GM18517 (cell line): ENCODE data around the gene TFPI2.

Source experiments
- ATAC-seq: cut with Tn5 transposase; IDR thresholded peaks from one replicate; pipeline ENCODE4 v1.9.1; 2021; ENCODE audit warnings: mild to moderate bottlenecking, moderate library complexity; ENCODE audit not compliant: unreplicated experiment

TFPI2 gene

DNA sequence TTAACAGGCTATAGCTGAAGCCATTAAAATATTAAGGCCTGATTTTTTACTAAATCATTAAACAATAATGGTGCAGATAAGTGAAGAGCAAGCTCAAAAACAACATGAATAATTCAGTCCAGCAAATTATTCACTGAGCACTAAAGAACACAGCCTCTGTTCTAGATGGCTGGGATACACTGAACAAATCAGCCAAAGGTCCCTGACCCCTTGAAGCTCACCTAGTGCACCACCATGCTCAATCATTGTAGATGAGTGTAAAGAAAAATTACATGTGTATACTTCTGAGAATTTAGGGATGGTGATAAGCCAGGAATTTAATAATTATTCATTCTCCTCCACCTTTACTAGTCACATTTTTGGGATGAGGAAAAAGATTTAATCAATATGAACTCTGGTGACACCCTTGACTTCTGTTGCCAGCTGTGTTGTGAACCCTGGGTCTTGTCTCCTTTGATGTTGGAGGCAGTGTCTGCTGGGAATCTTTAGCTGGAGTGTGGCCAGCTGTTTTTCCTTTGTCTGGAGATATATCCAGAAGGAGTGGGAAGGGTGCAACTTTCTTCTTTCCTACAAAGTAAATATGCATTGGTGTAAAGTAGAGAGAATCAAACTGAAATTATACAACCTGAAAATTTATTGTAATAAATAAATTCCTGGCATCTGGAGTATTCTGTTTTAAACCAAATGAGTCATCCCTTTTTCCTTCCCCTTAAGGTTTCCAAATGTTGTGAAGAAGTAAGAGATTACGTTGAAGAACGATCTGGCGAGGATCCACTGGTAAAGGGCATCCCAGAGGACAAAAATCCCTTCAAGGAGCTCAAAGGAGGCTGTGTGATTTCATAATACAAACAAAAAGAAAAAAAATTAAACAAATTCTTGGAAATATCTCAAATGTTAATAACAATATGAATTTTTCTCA lies 19.8 kb upstream of the TFPI2 start:
- no peak for ATAC-seq

DNA sequence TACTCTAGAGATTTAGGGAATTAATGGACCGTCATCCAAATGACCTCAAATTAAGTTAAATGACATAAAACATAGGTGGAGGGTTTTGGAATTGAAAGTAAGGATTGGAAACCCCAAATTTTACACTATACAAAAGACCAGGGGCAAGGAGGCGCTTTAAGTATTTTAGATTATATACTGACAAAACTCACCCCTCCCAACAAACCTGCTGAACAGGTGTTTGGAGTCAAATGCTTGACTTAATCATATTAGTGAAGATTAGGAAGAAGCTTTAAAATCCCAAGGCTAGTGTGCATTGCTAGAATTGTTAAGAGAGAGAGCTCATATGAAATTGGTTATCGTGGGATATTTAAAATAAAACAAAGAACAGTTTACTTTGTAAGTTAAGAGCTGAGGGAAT lies 15.7 kb upstream of the TFPI2 start, which contains the start of gene GNGT1:
GNGT1 (plus strand) TSS at position 301 of the 400 bp plus-strand sequence. CDS start 180 bp downstream, outside the sequence.
- ATAC-seq, result no peak

DNA sequence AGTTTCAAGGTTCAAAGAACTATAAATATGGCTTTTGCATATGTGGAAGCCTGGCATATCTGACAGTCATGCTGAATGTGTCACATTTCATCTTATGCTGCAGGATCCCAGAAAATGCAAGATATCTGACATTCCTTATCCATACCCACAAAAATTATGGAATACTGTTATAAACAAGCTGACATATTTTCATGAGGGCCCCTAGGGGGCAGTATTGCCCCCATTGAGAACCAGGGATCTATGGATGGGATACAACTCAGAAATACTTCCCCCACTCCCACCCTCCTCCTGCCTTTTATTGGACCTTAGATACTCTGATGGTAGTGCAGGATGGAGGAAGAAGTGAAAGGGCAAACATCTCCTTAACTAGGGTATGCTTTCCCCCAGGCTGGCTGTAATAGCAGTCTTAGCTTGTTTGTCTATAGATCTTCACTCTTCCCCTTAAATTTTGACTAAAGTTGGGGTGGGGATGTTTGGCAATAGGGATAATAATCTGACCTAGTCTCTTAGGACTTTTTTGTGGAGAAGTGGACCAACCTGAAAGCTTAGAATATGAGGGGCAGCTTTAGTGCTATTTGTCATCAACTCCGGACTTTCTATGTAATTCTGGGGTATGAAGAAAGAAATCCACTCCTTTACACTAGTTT lies 12.3 kb upstream of the TFPI2 start:
- no peak for ATAC-seq

DNA sequence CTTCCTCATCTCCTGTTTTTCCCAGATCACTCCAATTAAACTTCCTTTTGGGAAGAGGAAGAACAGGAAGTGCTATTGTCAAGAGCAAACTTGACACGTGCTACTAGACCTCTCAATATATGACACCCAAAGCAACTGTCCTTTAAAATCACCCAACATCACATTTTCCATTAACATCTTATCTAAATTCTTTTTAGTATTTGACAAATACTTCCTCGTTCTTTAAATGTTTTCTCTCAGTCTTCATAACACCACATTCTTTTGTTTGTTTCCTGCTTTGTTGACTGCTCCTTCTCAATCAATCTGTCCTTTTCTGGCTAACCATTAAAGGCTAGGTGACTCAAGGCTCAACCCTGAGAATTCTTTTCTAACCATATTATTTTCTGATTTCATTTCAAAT lies 7.1 kb upstream of the TFPI2 start:
- ATAC-seq, result no peak

DNA sequence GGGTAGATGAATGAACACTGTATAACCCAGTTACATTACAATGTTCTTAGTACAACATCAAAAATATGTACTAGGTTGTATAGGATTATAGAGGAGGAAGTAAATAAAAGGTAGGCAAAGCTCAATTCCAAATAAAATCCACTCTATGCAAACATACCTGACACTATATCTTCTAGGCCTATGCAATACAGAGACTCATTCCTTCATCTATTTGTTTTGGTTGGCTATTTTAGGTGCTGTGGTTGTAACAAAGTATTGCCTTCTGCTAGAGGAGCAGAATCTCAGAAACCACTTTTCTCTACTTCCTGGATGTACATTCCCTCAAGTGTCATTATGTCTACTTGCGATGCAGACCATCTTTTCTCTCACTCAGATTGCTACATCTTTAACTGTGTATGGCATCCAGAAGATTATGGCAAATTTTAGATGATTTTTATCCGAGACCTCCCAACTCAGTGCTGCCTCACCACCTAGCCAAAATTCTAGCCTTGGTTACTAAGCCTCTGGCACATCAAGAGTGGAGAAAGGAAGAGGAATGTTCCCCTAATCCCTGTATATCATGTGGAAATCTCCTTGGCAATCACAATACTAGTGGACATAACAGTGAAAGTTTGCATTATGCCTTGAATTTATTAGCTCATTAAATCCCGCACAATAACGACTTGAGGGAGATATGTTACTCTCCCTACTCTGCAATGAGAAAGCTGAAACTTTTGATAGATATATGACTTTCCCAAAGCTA lies 5.5 kb upstream of the TFPI2 start:
- no peak for ATAC-seq

DNA sequence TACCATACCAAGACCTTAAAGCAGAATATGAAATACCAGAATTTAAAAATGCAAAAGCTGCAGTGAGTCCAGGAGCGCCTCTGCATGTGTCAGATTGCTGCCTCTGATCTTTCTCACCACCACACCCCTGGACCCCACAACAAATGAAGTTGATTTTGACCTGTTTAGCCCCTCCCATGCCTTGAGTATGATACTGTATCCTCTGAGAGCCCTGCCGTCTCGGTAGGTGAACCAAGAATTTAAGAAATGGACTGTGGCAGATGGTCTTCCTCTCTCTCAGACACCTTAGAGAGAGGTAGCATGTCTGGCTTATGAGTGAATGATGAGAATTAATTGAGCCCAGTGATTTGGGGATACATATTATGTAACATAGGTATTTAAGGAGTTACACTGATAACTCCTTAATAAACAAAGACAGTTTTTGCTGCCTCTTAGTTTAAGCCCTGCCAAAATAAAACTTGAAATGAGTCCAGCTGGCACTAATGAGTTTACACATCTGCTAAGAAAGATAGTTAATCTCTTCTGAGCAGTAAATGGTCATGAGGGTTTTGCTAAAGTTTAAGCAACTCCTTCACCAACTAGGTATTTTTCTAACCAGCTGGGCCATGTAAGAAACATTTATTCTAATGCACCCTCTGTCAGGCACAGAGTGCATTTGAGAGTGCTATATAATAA lies 4.5 kb upstream of the TFPI2 start:
- no peak for ATAC-seq

DNA sequence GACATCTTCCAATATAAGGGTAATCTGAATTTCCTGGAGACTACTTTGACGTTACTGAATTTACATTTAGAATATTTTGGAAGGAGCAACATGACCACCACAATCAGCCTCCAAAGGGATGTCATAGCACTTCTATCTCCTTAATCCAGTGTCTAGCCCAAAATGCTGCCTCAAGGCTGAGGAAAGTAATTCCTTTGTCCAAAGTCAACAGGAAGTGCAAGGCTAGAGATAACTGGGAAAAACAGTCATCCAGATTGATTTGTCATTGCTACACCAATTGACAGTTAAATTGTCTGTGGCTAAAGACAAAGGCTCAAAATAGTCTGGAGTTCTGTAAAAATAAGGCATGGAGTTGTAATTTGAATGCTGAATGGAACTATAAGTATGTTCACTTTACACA lies 3.9 kb upstream of the TFPI2 start:
- no peak for ATAC-seq

DNA sequence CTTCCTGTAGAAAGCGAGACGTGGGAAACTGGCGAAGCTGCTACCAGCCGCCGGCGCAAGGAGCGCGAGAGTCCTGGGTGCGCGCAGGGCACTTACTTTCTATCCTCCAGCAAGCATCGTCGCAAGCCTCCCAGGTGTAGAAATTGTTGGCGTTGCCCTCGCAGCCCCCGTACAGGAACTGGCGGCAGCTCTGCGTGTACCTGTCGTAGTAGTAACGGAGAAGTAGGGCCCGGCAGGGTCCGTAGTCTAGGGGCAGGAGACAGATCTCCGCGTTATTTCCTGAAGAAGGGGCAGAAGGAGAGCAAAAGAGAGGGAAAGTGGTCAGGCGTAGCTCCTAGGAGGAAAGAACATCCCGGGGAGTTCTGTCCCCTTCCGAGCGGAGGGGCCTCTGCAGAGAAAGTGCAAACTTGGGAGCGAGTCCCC lies 501 bp downstream of the TFPI2 start:
- no peak for ATAC-seq

DNA sequence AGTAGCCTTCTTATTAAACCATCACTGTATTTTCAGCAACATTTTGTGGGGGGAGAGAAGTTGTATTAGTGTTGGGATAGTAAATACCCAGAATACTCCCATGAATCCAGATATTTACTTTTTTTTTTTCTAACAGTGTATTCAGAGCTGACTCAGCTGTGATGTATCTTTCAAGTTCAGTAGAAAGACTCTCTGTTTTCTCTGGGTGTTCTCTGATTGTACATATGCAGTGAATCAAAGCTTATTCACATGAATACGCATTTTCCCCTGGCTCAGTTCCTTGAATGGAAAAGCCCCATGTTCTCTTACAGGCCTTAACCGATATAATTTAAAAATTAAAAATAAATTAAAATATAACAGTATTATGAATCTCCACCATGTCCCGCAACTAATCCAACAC lies 1.3 kb downstream of the TFPI2 start:
- no peak for ATAC-seq

DNA sequence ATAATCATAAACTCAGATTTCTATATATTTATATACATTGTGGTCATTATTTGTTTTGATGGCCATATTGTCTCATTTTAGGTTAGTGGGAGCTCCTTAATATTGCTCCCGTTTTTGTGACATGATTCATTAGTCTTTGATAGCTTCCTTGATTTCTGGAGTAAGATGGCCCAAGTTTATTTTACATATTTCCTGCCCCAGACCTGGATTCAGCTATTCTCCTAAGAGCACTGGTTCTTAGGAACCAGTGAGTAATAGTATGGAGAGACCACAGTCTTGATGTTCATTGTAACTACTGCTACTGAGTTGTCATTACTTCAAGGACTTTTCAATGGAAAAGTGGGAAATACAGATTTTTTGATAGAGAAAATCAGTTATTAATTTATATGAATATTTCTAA lies 6.0 kb downstream of the TFPI2 start:
- no peak for ATAC-seq

DNA sequence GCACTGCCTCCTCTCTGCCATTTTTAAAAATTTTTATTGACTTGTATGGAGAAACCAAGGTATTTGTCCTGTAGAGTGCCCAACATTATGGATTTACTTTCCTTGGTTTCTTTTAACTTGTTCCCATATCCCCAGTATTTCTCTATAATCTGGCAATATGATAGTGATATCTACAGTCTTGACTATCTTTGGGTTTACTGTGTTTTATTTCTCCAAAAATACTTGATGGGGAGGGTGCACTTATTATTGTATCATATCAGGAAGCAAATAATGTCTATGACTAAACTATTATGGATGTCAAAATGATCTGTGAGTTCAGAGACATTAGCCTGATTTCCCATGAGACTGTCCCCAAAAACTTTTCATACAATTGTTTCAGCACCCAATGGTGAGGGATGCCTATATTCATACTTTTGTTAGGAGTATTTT lies 6.6 kb downstream of the TFPI2 start:
- ATAC-seq, result no peak

DNA sequence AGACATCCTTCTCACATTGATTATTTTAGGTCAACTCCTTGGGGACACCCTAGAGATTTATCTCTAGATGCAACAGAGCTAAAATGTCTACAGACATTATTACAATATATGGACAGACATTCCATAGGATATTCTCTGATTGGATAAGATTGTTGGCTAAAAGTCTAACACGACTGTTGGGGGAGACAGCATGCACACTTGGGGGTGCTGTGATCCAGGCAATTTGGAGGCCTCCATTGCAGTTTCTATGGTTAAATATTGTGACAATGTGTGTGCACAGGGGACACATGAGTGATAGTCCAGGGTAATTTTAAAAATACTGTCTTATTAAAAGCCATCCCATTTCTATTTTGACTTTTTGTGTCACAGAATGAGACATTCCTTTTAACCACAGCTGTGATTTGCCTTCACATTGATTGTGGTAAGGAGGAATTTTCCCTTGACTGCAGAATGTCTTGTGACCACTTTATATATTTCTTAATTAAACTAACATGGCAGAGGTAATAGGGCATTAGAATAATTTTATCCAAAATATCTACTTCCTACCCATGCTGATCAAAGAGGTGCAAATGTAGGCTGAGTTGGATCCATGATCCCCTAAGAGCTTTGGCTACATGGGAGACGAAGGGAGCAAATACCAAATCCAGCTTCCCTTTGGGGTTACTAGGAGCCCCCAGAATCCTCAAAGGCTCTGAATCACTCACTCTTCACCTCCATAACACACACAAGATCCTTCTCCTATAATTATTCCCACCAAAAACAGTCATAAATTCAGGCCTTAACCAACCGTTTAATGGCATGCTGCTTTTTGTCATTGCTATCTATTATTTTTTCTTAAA lies 7.3 kb downstream of the TFPI2 start:
- no peak for ATAC-seq

DNA sequence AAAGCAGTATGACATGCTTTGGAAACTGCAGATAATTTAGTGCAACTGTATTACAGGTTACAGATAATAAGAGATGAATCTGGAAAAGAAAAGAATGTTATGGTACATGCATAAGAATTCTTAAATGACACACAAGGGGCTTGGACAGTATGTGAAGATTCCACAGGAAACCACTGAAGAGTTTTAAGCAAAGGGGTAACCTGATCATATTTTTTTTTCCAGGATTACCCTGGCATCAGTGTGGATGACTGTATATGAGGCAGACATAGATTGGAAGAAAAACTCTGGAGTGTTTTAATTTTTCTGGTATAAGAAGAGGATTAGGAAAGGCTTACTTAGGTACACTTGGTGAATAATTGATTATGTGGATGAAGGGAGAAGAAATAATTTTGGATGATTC lies 8.1 kb downstream of the TFPI2 start:
- ATAC-seq, result no peak

DNA sequence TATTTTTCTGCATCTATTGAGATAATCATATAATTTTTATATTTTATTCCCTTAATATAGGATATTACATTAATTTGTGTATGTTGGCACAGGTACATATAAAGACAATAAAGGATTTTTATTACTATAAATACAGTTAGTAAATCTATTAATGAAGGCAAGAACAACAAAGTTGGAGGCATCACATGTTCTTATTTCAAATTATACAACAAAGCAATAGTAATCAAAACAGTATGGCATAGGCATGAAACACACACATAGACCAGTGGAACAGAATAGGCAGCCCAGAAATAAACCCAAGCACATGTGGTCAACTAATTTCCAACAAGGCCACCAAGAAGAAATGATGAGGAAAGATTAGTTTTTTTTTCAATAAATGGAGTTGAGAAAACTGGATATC lies 11.2 kb downstream of the TFPI2 start:
- no peak for ATAC-seq

DNA sequence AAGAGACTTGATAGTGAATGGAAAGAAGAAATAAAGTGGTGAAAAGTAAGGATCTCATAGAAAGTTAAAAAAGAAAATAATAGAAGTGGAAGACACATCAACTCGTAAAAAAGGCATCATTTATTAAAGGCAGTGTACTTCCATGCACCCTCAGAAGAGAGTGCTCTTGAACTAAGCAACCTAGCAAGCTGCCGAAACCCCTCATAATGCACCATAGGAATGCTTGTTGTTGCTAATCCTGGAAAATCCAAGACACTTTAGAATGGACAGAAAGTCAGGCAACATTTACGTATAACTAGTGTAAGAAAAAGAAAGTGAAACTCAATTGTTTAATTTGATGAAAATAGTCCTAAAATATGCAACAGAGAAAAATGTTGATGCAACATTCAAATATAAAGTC lies 12.8 kb downstream of the TFPI2 start:
- no peak for ATAC-seq

DNA sequence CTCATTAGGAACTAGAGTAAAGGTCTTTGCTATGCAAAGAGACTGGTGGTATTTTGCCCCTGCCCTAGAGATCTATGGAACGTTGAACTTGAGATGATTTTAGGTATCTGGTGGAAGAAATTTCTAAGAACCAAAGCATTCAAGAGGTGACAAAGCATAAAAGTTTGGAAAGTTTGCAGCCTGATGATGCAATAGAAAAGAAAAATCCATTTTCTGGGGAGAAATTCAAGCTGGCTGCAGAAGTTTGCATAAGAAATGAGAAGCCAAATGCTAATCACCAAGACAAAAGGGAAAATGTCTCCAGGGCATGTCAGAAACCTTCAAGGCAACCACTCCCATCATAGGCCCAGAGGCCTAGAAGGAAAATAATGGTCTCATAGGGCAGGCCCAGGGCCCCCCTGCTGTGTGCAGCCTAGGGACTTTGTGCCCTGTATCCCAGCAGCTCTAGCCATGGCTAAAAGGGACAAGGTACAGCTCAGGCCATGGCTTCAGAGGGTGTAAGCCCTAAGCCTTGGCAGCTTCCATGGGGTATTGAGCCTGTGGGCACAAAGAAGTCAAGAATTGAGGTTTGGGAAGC lies 16.5 kb downstream of the TFPI2 start:
- no peak for ATAC-seq

DNA sequence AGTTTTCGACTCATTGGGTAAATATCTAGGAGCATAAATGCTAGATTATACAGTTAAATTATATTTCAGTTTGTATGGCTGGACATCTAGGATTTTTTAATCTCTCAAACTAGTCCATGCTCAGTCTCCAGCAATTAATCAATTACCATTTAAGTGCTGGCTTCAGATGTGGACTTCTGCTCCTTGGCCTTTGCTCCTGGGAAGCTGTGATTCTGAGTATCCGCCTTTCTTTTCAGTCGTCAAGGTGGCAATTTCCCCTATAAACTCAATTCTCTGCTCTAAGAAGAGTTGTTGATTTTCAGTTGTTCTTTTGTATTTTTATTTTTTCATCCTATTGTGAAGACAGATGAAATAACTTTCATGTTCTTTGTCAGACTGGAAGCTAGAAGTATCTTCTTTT lies 23.7 kb downstream of the TFPI2 start:
- ATAC-seq, result no peak

DNA sequence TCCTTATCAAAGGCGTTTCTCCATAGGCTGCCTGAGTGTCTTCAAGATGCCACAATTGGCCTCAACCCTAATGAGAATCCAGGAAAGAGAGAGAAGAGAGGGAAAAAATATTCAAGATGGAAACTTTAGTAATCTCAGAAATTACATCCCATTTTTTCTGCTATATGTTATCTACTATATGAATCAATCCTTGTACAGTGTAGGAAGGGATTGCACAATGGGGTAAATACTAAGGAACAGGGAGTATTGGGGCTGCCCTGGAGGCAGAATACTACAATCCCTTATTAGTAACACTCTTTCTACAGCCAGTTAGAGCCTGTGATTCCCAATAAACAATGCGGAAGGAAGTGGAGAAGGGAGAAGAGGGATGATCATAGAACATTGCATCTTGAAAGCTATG lies 27.9 kb downstream of the TFPI2 start:
- no peak for ATAC-seq

DNA sequence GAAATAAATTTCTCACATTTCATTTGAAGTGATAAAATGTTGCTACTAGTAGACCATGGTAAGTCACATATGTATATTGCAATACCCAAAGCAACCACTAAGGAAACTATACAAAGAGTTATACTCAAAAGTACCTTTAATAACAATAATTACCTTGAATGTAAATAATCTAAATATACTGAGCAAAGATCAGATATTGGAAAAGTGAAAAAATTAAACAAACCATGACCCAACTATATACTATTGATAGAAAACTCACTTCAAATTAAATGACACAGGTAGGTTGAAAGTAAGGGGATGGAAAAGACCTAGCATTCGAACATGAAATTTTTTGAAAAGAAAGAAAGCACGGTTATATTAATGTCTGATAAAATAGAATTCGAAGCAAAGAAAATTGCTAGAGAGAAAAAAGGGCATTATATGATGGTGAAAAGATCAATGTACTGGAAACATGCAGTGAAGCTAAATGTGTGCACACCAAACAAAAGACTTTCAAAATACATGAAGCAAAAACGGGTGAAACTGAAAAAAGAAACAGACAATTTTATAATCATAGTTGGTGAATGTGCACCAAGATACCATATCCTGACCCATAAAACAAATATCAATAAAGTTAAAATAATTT lies 29.1 kb downstream of the TFPI2 start:
- ATAC-seq, result no peak
